HG03469 (cell line): Measurements from ENCODE around the gene SOHLH1.

Experiments used
- ATAC-seq: cut with Tn5 transposase; IDR thresholded peaks from one replicate; pipeline ENCODE4 v1.9.1; 2021; ENCODE audit warnings: mild to moderate bottlenecking, moderate library complexity, moderate number of reproducible peaks; ENCODE audit not compliant: unreplicated experiment

Gene SOHLH1

DNA sequence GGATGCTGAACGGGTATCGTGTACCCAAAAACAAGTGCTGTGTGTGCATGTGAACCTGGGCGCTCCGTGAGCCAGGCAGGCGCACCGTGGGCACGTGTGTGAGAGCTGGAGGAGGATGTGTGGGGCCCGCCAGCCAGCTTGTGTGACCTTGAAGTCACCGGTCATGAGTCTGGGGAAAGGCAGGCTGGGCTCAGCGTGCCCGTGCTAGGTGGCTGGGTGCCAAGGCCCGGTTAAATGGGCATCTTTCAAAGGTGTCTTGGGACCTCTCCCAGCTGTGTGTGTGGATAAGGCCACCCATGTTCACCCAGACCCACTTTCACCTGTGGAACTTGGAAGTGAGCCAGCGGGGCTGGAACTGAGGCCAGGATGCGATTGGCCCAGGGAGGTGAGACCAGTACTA, 6.1 kb upstream of the SOHLH1 start:
- ATAC-seq = no peak

DNA sequence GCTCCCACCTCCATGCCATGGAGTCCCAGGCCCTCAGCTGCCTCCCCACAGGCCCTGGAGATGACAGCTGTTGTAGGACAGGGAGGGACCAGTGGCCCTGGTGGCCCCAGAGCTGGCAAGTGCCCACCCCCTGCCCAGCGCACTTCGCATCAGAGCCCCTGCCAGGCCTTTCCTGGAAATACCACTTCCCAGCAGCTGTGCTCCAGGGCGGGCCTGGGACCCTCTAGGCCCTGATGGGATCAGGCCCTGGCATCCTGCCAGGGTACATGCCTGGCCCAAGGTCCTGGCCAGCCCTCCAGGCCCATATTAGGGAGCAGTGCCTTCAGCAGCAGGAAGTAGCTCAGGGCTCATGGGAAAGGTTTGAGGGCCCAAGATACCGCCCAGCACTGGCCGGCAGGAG, 5.2 kb upstream of the SOHLH1 start:
- ATAC-seq = no peak

DNA sequence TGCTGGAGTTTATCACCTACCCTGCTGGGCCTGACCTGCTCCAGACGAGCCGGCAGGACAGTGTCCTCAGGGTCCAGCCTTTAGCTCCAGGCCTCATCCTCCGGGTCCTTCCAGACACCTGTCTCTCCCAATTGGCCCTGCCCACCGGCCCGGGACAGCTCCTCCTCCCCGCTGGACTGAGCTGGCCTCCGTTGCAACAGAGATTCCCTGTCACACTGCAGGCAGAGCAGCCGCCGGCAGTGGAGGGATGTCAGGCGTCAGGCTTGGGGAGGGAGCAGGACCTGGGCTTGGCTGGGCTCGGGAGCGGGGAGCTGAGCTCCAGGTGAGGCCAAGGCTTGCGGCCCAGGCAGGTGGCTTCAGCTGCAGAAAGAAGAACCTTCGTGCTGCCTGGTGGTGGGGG, 4.4 kb upstream of the SOHLH1 start:
- ATAC-seq = no peak

DNA sequence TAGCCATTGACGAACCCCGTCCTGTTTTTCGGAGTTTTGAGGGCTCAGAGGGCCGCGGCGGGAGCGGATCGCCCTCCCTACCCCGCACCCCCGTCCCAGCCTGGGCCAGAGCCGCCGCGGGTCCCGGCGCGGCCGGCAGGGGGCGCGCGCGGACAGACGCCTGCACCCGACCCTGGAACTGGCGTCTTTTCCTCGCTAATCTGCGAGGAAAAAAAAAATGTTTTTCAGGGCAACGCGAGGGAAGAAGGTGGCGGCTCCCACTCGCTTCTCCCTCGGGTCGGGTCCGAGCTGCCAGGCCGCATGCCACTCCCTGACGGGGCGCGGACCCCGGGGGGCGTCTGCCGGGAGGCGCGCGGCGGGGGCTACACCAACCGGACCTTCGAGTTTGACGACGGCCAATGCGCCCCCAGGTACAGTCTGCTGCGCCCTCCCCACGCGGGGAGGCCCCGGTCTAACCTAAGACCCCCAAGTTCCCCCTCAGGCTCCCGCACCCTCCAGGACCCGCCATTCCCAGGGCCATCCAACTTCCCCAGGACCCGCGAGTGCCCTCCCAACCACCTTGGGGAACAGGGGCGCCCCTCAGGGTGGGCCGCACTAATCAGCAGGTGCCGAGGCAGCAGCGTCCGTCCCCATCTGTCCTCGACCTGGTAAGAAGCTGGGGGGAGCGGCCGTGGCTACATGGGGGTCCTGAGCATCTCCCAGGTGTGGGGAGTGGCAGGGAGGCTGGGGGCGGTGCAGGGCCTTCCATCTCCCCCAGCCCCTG, 2.9 kb upstream of the SOHLH1 start, which contains the start of gene KCNT1:
Gene KCNT1, plus strand, starts transcription at position 227 of the 763 bp plus-strand sequence. Its CDS starts 74 bp downstream, at position 301.
- ATAC-seq = no peak

DNA sequence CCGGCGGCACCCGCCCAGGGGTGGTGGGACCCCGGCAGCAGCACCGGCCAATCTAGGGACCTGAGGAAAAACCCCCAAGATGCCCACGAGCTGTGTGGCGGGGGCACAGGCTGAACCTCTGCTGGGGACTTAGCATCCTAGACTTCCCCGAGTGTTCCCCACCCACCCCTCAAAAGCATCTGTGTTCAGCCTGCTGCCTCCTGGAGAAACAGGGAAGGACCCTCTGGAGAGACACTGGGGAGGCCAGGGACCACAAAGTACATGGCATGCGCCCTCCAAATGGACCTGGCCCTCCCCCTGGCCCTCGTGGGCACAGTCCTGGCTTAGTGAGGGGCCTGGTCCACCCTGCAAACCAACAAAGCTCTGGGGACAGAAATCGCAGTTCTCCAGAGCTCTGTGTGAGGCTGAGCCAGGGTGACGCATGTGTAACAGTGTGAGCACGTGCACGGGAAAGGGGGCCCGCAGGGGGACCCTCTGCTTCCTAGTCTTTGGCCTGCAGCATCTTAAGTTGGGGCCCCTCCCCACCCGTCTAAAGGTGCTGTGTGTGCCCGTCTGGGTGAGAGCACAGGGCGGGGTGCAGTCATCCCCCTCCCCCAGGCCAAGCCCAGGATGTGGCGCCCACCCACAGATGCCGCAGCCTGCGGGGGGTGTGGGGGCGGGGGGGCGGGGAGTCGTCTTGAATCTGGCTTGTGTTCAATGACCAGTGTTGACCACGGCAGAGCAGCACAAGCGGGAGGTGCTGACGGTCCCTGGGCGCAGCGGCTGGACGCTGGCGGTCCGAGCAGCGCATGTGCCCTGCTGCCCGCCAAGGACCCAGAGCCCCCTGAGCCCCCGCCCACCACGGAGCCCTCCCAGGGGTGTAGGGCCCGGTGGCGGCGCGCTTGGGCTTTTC, 2.0 kb upstream of the SOHLH1 start:
- no peak for ATAC-seq

DNA sequence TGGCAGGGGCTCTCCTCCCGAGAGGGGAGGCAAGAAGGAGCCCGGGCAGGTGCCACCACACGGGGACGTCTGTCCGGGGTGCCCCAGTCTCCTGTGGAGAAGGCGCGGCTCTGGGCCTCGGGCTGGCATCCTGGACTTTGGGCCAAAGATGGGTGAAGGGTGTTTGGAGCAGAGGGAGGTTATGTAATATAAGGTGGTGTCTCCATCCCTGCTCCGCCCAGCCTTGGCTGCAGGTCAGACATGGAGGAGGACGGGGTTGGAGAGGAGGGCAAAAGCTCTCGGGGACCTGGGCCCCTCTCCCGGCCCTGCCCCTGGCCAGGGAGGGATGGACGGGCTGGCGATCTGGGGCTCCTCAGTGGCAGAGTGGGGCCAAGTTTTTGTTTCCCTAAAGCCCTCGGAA, 1.2 kb upstream of the SOHLH1 start:
- ATAC-seq = no peak

DNA sequence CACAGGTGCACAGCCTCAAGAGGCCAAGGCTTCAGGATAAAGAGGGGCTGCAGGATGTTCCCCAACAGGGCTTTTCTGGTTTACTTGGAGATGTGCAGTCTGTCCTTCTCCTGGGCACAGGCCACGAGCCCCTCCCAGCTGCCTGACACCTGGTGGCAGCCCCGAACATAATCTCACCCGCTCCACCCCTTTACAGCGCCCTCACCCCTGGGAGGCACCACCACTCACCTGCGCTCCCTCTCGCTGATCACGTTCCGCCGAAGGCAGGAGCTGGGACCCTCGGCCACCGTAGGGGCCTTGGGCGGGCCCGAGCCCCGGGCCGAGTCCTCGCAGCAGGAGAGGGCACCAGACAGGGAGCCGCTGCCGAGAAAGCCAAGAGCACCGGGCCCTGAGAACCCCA, 514 bp downstream of the SOHLH1 start:
- ATAC-seq = no peak

DNA sequence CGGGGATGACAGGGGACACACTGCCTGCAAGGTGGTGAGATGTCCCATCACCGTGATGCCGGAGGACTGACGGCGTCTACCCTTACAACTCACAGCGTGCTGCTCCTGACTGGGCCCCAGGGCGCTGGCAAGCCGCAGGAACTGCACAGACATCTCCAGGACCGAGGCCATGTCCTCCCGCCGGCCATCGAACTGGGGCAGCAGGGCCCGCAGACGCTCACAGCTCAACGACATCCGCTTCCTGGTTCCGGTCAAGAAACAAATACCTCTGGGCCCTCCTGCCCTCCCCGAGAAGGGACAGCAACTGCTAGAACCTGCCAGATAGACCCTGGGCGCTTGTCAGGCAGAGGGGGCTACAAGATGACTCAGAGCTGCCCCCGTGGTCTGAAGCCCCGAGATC, 1.0 kb downstream of the SOHLH1 start:
- no peak for ATAC-seq

DNA sequence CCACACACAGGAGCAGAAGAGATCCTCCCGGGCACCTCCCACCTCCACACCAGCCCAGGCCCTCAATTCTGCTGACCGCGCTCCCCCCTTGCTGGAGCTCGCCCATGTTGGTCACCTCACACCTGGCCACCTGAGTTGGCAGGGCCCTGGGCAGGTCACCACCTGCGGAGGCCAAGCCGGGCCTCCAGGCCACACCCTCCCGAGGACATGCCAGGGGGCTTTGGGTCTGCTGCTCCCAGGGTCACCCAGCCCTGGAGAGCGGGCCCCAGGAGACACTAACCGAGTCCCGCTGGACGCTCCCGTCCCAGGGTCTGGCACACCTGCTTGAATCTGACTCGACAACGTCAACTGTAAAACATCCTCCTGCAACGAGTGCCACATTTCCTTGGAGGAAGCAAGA, 2.1 kb downstream of the SOHLH1 start:
- no peak for ATAC-seq

DNA sequence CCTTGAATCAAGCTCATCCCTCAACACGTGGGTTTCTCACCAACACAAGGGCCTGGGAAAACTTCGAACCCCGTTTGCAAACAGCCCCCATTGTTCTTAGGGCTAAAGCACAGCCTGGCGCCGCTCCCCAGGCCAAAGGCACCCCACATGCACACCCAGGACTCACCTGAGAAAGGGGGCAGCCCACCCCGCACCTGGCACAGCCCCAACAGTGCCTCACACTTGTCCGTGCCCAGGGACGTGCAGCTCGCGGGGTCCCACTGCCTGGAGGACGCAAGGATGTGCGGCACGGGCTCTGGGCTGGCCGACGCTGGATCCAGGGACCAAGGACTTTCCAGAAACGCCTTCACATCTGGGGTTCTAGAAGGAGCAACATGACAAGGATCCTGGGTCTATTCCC, 2.8 kb downstream of the SOHLH1 start:
- ATAC-seq = no peak

DNA sequence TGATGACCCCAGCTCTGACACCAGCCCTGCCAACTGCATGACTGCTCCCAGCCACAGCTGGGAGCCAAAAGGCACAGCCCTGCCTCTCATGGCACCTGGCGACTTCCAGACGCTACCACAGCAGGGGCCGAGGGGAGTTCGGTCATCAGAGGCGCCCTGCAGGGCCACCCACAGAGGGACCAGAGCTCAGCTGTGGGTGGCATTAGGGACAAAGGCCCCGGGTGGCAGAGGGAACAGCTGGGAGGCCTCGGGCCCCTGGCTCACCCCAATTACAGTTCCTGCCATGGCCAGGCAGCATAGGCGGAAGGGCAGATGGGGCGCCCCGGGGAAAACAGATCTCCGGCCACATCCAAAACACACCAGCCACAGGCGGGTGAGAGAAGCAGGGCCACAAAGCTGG, 3.6 kb downstream of the SOHLH1 start:
- no peak for ATAC-seq

DNA sequence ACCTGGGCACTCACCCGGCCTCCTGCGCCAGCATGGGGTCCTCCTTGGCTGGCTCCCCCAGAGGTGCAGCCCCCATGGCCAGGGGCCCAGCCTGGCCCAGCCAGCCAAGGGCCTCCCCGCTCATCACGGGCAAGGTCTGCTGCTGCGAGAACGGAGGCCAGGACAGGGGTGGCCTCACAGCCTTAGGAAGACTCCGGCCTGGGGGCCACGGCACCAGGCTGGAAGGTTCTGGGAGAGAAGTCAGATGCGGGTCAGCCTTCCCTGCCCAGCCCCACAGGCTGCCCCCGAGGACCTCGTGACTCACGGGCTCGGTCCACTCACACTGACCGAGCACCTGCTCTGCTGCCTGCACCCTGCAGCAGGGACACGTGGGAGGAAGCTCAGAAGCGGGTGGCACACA, 4.2 kb downstream of the SOHLH1 start:
- no peak for ATAC-seq

DNA sequence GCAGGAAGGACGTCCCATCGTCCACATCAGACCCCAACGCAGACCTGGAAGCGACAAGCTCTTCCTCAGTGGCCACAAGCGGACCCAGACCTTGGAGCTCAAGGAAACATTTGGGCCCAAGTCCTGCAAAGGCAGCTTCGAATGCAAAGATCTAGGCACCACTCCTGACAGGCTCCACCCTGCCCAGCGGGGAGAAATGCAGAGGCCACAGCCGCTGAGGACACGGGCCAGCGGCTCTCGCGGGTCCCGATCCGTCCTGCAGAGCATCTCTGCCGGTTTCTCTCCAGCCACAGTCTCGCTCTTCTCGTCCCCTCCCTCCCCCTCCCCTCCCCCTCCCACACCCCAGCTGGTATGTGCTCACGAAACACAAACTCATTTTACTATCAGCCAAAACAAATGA, 4.9 kb downstream of the SOHLH1 start:
- ATAC-seq = no peak

DNA sequence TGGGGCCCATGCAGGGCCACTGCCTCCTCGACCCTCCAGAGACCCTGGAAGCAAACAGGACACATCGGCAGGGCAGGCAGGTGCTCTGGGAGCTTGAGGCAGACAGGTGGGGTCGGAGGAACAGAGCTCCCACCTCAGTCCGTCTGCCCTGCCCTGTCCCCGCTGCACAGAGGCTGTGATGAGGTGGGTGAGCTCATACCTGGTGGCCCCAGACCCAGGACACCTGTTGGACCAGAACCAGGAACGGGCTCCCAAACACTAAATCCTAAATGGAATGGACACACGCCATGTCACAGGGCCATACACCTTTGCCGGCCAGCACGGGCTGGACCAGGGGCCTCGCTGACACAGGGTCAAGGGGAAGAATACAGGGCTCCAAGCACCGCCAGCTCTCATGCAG, 5.5 kb downstream of the SOHLH1 start:
- no peak for ATAC-seq

DNA sequence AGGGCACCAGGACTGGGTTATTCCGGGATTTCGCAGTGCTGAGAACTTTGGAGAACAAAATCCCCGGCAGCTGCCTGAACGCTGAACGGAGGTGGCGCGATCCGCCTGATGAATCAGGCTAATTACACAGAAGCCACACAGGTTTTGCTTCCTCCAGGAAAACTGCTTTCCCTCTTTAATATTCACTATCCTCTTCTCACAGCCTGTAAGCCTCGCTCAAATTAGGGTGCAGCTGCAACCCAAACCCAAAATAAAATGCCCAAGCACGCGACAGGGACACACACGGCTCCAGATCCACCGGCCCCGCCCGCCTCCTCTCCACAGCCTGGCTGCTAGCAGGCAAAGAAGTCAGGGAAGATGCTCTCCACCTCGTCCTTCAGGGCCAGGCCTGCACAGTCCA, 6.0 kb downstream of the SOHLH1 start:
- no peak for ATAC-seq

DNA sequence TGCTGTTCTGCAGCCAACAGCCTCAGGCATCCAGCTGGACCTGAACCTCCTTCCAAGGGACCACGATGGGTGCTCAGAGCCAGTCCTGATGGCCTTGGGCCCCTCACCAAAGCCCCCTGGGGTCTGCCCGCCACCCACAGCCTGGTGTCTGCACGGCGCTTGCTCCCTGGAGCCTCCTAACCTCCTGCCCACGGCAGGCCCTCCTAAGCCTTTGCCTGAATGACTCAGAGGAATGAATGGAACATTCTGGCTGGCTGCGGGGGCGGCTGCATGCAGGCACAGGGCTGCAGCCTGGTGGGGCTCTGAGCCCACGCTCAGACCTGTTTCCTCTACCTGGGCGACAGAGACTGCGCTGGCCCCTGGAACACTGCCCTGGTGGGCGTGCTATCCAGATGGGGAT, 6.9 kb downstream of the SOHLH1 start:
- no peak for ATAC-seq

DNA sequence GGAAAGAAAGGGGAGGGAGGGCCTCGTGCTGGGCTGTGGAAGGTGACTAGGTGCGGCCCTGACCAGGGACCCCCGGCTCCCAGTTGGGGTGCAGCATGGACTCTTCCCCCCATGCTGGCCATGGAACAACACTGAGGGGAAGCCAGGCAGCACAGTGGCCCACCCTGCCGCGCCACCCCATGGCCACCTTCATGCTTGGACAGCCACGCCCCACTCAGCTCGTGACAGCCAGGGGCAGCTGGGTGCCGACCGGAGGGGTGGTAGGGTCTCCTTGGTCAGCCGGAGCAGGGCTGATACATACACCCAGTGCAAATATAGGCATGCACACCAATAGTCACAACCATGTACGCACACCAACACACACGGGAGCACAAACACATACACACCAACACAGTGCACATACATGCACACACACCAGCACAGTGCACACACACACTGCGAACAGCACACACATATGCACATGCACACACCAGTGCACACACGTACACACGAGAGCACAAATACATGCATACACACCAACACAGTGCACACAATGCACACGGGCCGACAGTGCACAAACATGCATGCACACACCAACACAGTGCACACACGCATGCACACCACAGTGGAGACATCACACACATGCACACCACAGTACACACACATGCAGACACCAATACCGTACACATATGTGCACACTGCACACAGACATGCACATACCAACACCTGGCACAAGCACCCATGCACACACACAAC, 8.3 kb downstream of the SOHLH1 start:
- ATAC-seq = no peak

DNA sequence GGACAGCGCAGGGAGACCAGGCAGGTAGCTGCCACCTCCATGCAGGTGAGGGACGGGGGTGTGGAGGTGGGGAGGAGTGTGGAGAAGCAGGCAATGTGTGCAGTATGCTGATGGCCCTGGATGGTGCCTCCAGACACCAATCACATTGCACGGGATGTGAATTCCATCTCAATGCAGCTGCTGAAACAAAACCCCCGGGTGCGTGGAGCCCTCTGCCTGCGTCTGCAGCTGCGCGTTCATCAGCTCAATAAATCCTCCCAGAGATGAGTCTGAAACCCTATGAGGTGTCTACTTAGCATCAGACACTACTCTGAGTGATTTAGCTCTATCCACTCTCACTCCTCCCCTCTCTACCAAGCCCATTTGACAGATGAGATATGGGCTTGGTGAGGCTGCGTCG, 10.3 kb downstream of the SOHLH1 start:
- no peak for ATAC-seq

DNA sequence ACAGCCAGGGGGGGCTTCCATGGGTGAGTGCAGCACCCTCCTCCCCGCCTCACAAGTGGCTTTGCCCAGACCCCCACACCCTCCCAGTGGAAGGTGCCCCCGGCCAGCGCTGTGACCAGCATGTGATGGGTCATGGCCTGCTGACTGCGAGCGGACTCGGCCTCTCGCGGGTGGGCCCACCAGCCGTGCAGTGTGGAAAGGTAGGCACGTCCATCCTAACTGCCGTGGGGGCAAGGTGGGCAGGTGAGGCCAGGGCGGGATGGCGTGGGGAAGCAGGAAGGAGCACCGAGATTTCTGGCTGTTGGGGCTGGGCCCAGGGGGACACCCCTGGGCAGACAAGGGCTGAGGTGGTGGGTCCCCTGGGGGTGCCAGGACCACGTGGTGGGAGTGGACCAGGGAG, 12.1 kb downstream of the SOHLH1 start:
- no peak for ATAC-seq

DNA sequence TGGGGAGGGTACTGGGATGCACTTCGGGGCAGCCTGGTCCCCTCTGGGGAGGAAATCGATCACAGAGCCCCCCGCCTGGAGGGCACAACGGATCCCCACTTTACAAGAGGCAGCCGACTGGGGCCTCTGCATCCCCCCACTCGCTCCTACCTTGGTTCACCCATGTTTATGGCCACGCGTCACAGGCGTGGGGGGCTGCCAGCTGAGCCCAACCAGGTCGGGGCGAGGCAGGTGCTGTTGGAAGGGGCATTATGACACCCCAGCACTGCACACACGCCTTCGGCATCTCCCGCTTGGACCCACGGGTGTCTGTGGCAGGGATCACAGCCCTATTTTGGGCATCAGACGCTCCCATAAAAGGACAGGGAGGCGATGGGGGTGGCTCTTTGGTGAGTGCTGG, 14.6 kb downstream of the SOHLH1 start:
- ATAC-seq = no peak

DNA sequence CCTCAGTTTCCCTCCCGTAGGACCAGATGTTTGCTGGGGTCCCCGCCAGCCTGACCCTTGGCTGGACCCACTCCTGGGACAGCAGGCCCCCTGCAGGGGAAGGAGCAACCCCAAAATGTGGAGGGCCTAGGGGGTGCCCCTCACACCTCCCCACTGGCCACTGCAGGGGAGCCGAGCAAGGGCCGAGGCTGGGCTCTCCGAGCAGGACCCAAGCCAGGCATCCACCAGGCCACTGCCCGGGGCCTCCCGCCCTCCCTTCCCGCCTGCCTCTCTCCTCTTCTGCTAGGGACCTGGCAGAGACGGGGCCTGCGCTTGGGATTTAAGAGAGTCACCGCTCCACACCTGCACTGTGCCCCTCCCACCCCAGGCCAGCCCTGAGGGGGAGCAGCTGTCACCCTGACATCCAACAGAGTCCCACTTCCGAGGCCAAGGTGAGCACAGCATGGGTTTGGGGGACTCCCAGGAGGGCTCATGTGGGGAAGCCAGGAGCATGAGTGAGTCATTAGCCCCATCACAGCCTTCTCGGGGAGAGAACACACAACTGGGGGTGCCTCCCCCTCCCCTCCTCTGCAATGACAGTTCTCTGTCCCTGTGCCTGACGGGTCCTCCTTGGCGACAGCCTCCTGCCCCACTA, 15.8 kb downstream of the SOHLH1 start:
- ATAC-seq = no peak
